ENCODE data around the gene CD276.
A peak's percentile ranks its signal among the peaks of the same experiment; 100 is the strongest.
"Not testable (repeated sequence)": the region's sequence is repeated elsewhere in the genome, so short reads cannot be mapped to it uniquely, and the experiment has no call there.

The CD276 gene

DNA sequence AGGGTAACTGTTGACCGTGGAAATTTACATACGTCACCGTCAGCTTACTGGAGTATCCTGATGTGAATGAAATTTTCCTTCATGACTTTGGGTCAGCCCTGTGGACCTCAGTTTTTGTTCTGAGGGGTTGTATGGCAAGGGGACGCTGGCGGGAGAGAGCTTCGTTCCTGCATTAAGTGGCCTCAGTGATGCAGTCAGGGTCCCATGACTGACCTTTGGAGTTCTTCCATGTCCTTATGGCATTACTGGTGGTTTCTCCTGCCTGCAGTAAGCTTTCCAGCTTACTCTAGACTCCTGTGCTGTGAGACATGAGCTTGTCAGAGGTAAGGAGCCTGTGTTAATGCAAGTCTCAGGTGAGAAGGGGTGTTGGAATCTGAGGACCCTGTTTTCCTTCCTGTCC lies 1.8 kb downstream of the CD276 start:
- no peak for DNase-seq

DNA sequence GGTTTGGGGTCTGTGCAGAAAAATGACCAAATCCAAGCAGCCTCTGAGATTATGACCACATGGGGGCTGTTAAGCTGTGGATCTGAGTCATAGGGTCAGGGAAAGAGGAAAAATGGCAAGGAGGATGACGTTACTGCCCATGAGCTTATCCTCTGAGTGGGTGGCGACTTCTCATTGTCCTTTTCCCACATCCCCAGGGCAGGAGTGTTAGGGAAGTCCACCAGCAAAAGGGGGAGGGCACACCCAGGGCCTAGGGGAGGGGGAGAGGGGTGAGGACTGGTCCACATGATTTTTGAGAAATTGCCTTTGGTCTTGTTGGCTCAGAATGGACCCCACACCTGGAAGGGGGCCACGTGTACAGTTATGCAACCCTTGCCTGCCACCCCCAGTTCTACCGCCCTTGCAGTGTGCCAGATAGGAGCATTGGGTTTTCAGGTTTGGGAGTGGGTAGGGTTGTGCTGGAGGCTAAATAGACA lies 2.6 kb downstream of the CD276 start:
- peak; percentile 83 for DNase-seq

DNA sequence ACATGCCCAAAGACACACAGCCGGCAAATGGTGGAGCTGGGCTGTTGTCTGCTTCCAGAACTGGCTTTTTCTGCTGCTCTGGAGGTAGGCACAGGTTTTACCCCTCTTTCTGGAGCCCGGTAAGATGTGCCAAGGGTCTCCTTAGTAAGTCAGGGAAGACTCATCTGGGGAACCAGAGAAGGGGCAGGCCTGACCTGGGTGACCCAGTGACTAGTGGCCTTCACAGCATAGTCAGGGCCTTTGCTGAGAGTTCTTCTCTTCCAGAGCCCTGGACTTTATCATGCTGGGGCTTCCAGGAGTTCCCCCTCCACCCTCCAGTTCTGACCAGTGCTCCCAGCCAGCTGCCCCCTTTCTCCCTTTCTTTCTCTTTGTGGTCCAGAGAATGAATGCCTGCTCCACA lies 3.2 kb downstream of the CD276 start:
- DNase-seq: no peak

DNA sequence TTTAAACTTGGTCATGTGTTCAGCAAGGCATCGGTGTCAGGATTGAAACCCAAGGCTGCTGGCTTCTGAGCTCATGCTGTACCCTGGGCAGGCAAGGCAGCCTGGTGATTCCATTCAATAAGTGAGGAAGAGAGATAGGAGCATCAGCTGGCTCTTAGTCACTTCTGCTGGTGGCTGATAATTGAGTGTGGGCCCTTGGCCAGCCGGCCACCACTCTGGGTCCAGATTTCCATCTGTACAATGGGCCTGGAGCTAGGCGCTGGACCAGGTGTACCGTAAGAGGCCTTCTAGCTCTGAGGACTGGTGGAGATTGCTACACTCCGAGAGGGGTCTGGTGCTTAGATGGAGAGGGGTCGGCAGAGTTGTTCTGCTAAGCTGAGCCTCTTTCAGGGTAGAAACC lies 4.3 kb downstream of the CD276 start:
- no peak for DNase-seq

DNA sequence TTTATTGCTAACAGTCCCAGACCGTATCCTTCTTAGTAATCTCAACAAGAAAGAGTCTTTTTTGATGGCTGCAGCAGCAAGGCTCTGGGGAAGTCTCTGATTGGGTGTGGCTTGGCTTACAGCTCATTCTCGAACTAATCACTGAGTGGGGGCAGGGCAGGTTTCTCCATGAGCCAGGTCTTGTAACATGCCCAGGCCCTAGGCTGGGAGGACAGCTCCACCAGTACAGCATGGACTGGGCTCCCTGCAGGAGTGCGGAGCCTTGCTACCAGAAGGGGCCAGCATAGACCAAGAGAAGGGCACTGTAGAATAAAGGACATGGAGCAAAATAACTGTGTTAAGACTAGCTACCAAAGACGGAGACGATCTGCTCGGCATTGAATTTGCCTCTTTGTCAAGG lies 7.2 kb downstream of the CD276 start:
- DNase-seq: peak; percentile 72

DNA sequence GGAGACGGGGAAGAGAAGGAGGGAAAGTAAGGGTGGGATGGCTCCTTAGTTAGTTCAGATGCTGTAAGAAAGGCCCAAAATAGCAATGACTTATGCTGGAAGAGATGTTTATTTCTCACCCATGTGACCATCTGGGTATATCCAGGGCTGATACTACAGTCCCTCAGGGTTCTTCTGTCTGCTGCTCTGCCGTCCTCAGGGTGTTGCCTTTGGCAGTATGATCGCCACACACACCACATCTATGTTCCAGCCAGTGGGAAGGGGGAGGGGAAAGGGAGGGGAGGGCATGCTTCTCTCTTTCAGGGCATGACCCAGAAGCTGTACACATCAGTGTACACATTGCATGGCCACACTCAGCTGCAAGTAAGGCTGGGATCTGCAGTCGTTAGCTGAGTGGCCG lies 10.2 kb downstream of the CD276 start:
- DNase-seq: no peak

DNA sequence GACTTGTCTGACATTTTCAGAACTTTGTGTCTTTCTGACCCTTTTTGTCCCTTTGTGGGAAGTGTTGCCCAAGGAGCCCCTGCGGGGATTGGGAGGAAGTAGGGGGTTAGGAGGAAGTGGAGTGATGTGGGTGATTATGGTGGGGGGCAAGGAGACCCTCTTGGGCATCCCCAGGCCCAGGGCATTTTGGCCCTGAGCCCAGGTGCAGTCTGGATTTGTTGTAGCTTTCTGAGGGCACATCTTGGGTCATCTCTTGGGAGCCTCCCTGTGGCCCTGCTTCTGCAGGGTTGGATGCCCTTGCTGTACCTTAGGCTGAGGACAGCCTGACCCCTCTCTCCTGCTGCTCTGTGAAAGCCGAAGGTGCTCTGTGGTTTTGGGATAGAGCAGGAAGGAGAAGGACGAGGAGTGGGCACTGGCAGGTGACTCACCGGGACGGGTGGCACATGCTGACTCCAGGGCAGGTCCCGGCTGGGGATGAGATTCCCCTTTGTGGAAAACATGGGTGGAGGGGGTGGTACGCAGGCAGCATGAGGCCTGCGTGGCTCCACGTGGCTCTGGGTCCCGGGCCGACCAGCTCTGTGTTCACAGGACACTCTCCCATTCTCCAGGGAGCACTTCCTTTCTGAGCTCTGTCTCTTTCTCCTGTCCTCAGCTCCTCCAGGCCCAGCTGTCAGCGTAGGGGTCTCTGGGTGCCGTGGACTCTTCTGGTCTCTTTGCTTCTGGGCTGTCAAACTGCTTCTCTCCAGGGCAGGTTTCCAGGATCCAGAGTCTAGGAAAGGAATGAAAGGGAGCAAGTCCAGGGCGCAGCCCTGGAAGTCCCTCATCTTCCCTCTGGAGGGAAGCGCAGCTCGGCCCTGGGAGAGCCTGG lies 11.8 kb downstream of the CD276 start:
- DNase-seq: no peak

DNA sequence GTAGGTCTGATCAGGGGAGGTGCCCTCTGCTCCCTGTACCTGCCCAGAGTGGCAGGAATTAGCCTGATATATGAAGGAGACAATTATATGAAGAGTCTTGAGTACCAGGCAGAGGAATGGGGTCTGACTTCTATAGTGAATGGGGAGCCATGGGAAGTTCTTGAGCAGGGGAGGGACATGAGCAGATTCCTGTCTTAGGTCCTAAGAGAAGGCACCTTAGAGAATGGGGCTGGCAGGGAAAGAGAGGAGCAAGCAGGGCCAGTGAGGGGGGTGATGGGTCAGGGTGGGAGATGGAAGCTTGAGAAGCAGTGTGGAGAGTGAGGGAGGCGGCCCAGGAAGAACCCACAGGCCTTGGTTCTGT lies 12.4 kb downstream of the CD276 start:
- no peak for DNase-seq

DNA sequence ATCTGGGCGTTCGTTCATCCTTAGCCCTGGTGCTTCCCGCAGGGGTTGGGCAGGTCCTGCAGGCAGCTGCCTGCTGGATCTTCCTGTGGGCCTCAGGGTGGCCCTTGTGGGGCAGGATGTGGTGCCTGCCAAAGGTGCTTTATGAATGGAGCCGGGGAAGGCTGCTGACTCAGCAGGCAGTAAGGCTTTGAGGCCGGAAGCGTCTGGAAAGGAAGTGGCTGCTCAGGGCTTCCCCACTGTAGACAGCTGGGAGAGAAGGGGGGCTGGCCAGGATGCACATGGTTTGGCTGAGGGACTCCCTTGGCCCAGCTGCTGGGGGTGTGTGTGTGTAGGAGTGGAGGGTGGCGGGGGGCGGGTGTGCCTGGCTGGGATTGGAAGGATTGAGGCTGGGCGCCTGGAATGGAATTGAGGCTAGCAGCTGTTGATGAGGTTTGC lies 12.9 kb downstream of the CD276 start:
- DNase-seq: peak; percentile 95

DNA sequence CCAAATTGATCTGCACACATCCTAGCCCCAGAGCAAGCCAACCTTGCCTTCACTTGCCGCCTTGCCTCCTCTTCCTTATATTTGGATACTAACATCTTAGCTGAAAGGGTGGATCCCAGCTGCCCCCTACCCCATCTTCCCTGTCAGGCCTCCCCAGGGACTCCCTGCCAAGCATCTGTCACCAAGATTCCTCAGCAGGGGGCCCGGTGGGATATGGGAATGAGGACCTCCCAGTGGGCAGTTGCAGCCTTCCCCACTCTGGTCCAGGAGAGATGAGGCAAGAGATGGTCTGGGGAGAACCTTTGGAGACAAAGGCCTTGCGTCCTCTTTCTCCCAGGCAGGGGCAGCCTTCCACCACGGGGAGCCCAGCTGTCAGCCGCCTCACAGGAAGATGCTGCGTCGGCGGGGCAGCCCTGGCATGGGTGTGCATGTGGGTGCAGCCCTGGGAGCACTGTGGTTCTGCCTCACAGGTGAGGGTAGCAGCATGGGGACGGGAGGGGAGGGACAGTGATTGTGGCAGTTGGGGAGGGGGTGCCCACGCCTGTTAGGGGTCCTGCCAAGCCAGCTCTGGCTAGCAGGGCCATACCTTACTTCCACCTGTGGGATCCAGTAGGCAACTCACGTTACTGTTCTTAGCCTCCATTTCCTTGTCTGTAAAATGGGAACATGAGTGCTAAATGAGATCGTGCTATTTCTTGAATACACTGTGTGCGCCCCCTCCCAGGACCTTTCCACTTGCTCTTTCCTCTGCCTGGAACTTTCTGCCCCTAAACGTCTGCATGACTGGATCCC lies 15.3 kb downstream of the CD276 start:
- no peak for DNase-seq

DNA sequence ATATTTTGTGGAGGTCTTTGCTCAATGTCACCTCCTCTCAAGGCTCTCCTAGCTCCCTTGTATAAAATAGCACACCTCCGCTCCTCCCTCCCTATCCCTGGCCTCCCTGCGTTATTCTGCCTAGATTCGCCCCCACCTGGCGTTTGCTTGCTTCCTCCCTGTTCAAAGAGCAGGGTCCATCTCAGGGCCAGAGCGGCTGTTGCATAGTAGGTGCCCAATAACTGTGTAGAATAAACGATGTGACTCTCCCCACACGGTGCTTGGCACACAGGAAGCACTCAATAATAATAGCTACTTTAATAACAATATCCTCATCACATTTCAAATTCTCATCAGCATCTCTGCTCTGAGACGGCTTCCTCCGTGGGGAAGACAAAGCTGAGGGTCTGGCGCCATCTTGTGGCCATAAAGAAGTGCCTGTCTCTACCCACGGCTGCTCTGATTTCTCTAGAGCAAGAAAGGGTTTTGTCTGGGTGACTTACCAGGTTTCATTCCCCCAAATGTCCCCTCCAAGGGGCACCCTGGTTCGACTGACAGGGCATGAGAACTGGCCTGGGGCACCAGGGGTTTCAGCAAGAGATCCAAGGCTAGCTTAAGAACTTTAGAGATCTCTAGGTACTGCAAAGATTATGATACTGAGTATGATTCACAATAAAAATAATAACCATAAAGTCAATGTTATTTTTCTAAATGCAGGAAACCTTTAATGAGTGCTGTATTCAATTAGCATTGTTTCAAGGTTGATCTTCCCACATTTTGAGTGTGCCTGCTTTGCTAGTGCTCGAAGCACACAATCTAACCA lies 16.1 kb downstream of the CD276 start:
- peak; percentile 75 for DNase-seq

DNA sequence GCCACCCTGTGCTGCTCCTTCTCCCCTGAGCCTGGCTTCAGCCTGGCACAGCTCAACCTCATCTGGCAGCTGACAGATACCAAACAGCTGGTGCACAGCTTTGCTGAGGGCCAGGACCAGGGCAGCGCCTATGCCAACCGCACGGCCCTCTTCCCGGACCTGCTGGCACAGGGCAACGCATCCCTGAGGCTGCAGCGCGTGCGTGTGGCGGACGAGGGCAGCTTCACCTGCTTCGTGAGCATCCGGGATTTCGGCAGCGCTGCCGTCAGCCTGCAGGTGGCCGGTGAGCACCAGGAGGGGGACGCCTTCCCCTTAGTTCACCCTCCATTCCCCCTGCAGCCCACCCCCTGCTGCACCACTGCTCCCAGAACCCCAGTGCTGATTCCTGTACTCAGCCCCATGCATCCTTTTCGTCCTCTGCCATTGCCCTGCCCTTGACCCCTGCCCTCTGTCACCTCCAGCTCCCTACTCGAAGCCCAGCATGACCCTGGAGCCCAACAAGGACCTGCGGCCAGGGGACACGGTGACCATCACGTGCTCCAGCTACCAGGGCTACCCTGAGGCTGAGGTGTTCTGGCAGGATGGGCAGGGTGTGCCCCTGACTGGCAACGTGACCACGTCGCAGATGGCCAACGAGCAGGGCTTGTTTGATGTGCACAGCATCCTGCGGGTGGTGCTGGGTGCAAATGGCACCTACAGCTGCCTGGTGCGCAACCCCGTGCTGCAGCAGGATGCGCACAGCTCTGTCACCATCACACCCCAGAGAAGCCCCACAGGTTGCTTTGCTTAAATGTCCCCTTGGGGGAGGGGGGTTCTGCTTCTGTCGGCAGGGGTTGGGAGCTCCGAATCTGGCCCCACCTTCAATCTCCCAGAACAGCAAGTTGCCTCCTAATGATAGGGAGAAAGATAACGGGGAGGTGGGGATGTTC lies 18.4 kb downstream of the CD276 start:
- not testable (repeated sequence) for DNase-seq

DNA sequence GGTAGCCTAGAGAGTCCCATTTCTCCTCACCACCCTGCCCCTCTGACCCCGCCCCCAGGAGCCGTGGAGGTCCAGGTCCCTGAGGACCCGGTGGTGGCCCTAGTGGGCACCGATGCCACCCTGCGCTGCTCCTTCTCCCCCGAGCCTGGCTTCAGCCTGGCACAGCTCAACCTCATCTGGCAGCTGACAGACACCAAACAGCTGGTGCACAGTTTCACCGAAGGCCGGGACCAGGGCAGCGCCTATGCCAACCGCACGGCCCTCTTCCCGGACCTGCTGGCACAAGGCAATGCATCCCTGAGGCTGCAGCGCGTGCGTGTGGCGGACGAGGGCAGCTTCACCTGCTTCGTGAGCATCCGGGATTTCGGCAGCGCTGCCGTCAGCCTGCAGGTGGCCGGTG lies 19.4 kb downstream of the CD276 start:
- not testable (repeated sequence) for DNase-seq

DNA sequence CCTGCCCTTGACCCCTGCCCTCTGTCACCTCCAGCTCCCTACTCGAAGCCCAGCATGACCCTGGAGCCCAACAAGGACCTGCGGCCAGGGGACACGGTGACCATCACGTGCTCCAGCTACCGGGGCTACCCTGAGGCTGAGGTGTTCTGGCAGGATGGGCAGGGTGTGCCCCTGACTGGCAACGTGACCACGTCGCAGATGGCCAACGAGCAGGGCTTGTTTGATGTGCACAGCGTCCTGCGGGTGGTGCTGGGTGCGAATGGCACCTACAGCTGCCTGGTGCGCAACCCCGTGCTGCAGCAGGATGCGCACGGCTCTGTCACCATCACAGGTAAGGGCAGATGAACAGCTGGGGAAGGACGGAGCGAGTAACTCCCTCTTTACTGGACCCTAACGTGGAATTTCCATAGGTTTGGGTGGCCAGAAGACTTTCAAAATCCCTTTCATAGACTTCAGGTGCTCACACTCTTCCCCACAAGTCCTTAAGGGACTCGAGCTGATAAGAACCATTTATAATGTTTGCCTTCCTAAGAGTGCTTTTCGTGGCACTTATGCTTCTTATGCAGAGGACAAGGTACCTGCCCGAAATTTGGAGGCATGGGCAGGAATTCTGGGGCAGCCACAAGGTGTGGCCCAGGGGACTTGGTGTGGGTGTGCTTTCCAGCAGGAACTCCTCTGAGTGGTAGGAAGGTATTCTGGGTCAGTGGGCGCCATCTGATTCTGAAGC lies 20.1 kb downstream of the CD276 start:
- not testable (repeated sequence) for DNase-seq

DNA sequence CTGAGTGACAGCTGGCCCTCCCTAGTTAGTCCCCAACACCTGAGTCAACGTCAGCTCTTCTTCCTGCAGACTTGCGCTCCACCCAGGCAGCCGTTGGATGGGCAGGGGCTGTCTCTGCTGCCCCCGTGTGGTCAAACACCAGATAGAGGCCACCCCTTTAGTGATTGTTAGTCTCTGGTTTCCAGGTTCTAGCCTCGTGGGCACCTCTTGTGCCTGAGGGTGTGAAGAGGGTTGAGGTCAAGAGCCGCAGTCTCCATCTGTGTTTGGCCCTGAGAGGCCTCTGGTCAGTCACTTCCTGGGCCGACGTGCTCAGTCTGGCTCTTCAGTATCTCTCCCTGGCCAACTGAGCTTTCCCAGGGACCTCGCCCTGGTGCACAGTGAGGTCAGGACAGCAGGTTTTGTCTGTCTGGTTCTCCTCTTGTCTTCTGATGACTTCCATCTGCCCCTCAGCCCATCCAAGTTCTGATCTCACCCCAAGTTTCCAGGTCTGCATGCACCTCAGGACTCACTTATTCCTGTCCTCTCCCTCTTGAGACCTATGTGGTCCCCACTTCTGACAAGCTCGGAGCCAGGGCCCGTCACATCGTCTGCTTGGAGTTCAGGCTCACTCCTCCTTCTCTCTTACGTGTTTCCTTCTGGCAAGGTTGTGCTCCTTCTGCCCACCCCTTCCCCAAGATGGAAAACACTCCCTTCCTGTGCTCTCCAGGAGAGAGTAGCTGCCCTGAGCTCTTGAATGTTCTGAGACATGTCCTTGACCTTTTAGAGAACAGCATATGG lies 20.9 kb downstream of the CD276 start:
- DNase-seq: peak; percentile 46

DNA sequence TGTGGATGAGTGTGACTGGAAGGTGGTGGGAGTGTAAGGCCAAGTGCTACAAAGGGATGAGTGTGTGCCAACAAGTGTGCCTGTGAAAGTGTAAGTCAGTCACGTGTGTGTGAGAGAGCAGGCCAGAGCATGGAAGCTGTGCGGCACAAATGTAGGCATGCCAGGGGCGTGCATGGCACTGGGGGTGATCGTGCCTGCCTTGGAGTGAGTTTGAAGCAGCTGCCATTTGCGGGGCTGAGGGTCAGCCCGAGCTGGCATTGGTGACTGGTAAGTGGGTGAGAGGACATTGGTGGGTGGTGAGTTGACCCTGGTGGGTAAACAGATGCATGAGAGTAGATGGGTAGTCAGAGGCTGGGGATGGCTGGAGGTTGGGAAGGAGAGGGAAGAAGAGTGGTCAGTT lies 24.5 kb downstream of the CD276 start:
- no peak for DNase-seq

DNA sequence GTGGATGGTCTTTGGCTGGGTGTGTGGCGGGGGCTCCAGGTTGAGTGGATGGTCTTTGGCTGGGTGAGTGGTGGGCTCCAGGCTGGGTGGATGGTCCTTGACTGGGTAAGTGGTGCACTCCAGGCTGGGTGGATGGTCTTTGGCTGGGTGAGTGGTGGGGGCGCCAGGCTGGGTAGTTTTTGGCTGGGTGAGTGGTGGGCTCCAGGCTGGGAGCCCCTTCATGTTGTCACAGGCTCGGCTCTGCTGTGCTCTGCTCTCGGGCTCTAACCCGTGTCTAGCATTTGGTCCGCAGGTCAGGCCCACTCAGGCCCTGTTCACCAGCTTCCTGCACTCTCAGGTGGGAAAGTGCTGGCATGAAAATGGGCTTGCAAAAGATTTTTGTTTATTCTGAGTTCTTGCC lies 25.1 kb downstream of the CD276 start:
- DNase-seq: no peak

DNA sequence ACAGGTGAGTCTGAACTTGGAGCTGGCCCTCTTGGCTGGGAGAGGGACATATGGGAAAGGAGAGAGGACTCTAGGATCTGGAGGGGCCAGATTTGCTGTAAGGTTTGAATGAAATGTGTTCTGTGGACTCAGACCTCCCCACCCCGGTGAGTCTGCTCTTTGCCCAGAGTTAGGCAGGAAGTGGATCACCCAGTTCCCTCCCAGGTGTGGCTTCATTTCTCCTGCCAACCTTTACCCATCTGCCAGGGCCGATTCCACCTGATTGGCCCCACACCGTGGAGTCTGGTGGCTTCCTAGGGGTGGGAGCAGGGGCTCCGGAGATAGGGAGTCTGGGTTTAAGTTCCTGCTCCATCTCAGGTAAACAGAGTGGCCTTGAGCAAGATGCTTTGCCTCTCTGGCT lies 25.5 kb downstream of the CD276 start:
- no peak for DNase-seq

DNA sequence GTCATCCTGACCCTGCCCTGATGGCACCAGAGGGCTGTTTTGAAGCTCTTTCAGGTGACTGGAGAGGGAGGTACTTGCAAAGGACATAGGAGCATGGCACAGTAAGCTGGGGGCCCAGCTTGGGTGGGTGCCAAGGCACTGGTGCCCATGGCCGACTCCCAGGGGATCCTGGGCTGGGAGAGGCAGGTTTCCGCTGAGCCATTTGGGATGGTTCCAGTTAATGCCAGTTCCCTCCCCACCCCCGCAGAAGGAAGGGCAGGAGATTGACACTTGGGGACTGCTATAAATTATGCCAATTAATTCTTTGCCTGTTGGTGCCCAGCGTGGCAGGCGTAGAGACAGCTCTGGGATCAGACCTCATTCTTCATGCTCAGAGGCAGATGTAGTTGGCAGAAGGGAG lies 26.1 kb downstream of the CD276 start:
- no peak for DNase-seq

DNA sequence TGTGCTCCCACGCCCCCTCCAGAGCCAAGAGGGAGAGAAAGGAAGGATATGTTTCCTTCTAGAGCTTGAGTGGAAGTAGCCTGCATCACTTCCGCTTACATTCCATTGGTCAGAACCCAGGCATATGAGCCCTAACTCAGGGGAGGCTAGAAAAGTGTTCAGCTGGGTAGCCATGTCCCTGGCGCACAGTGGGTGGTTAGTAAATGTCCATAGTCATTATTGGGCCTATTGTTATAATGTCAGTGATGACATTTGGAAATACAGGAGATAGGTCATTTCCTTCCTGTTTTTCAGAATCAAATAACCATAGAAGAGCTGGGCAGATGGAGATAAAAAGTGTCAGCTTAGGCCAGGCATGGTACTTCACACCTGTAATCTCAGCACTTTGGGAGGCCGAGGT lies 27.3 kb downstream of the CD276 start:
- no peak for DNase-seq

DNA sequence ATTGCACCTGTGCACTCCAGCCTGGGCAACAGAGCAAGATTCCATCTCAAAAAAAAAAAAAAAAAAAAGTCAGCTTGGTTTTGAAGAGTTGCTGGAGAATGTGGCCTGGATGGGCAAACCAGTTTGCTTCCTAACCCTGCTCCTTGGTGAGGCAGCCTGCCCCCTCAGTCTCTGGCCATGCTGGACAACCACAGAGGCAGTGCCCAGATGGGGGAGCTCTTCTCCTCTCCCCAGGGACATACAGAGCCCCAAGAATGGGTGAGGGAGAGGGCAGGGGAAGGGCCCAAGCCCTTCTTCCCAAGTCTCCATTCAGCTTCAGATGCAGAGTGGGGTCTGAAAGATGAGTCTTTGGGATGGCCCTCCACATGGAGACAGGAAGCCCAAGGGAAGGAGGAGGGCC lies 27.9 kb downstream of the CD276 start:
- no peak for DNase-seq

Measured in fibroblast of skin of right biceps (primary cell).